Muscle of leg (tissue), 11 donors: ENCODE results near the gene EBF3. TPM values are rescaled to one million over a fixed set of nuclear protein-coding genes. Genes with fewer than 3 reads are reported as not detected.
A peak's percentile ranks its signal among the peaks of the same experiment; 100 is the strongest.

ENCODE experiments used
- DNase-seq: peaks from one replicate; pipeline ENCODE4 v3.0.0; 2013
- H3K27ac ChIP-seq: one replicate; pipeline ENCODE4 v1.5.1; 2013; ENCODE audit warnings: mild to moderate bottlenecking, low read length, control low read depth
- H3K27me3 ChIP-seq: one replicate; pipeline ENCODE4 v1.6.1; 2013; ENCODE audit warnings: low read length; ENCODE audit not compliant: control insufficient read depth, insufficient read depth
- H3K36me3 ChIP-seq: one replicate; pipeline ENCODE4 v1.6.1; 2013; ENCODE audit warnings: low read length; ENCODE audit not compliant: control insufficient read depth, insufficient read depth
- H3K4me1 ChIP-seq: one replicate; pipeline ENCODE4 v1.6.1; 2013; ENCODE audit warnings: low read length; ENCODE audit not compliant: control insufficient read depth, insufficient read depth
- H3K4me3 ChIP-seq: one replicate; pipeline ENCODE4 v1.5.1; 2013; ENCODE audit warnings: low read length, control low read depth
- H3K9me3 ChIP-seq: replicated peaks from 2 replicates; pipeline ENCODE4 v1.6.1; 2013; ENCODE audit warnings: low read depth, low read length; ENCODE audit not compliant: control insufficient read depth
- WGBS: methylation state at CpG from one replicate; pipeline ENCODE4 v1.1.5; 2013; ENCODE audit warnings: missing lambda C conversion rate; ENCODE audit not compliant: insufficient coverage; 5-methylcytosine and 5-hydroxymethylcytosine counted together
- polyA plus RNA-seq, 8 donors: library from polyadenylated mRNA; unstranded; fragments of 120-200 nt; gene quantifications; one replicate each; pipeline versions ENCODE4 v1.2.1 to v1.2.3, GENCODE V29; 2013; ENCODE audit warnings: inconsistent platforms in 1 of 8, low replicate concordance in 1 of 8; ENCODE audit not compliant: insufficient read length in 8 of 8, insufficient read depth in 1 of 8
- total RNA-seq: library from RNA; stranded (reverse); fragments of 120-200 nt; gene quantifications from one replicate; pipeline ENCODE4 v1.2.4, GENCODE V29; 2013

The EBF3 gene
- total and polyA plus RNA-seq, 9 donors, result 33.6 to 102 (median 75.6) TPM

GRCh38 chr10:130002606-130003005 is 38.5 kb upstream of the EBF3 start:
- Histone ChIP-seq H3K27me3 (peaks cover 4% of the 10 kb centered on the region), H3K9me3 (peaks cover 2% of the 10 kb centered on the region), H3K27ac (no peak overlapping the region), H3K36me3 (no peaks in the 10 kb centered on the region), H3K4me1 (peaks cover 3% of the 10 kb centered on the region), H3K4me3 (no peak overlapping the region)
- 79% methylated on average over 8 of the region's 14 CpGs for WGBS
- no peak for DNase-seq

- DNase-seq, result no peak
- no peak overlapping the region for H3K4me3 ChIP-seq
- no peaks in the 10 kb centered on the region for H3K36me3 ChIP-seq
- H3K27me3 ChIP-seq, result peaks cover 4% of the 10 kb centered on the region
- peaks cover 2% of the 10 kb centered on the region for H3K9me3 ChIP-seq
- peaks cover 3% of the 10 kb centered on the region for H3K4me1 ChIP-seq
- no peak overlapping the region for H3K27ac ChIP-seq
- 95% methylated on average over 3 of the region's 4 CpGs for WGBS
Observed at GRCh38 chr10:130000918-130001317, 36.8 kb upstream of the EBF3 start.

- peaks cover under 1% of the 10 kb centered on the region for H3K27me3 ChIP-seq
Observed at GRCh38 chr10:129999140-129999539, 35.1 kb upstream of the EBF3 start.

GRCh38 chr10:129993621-129994020 is 29.5 kb upstream of the EBF3 start:
- Histone ChIP-seq H3K36me3 (no peaks in the 10 kb centered on the region), H3K27me3 (no peaks in the 10 kb centered on the region), H3K9me3 (no peaks in the 10 kb centered on the region), H3K4me3 (no peak overlapping the region), H3K4me1 (no peaks in the 10 kb centered on the region), H3K27ac (no peak overlapping the region)
- DNase-seq, result no peak
- 82% methylated on average over 1 of the region's 1 CpG for WGBS

More at GRCh38 chr10:129999140-129999539, 35.1 kb upstream of the EBF3 start:
- H3K36me3 ChIP-seq, result no peaks in the 10 kb centered on the region
- WGBS, result 80% methylated on average over 1 of the region's 4 CpGs
- peaks cover 3% of the 10 kb centered on the region for H3K4me1 ChIP-seq
- DNase-seq, result no peak
- no peaks in the 10 kb centered on the region for H3K9me3 ChIP-seq
- H3K27ac ChIP-seq, result no peak overlapping the region
- H3K4me3 ChIP-seq, result no peak overlapping the region

- no peaks in the 10 kb centered on the region for H3K27me3 ChIP-seq
- H3K27ac ChIP-seq, result no peak overlapping the region
- WGBS, result no CpG with 5 or more reads among the region's 3 CpGs
- no peaks in the 10 kb centered on the region for H3K9me3 ChIP-seq
- DNase-seq, result no peak
- no peak overlapping the region for H3K4me3 ChIP-seq
- no peaks in the 10 kb centered on the region for H3K4me1 ChIP-seq
- no peaks in the 10 kb centered on the region for H3K36me3 ChIP-seq
Observed at GRCh38 chr10:129992356-129992755, 28.3 kb upstream of the EBF3 start.

- Histone ChIP-seq H3K36me3 (no peaks in the 10 kb centered on the region), H3K27ac (no peak overlapping the region), H3K4me3 (no peak overlapping the region), H3K4me1 (no peaks in the 10 kb centered on the region), H3K9me3 (peaks cover 8% of the 10 kb centered on the region), H3K27me3 (peaks cover 2% of the 10 kb centered on the region)
- no peak for DNase-seq
Observed at GRCh38 chr10:129982825-129983224, 18.8 kb upstream of the EBF3 start.

- H3K4me1 ChIP-seq, result no peaks in the 10 kb centered on the region
- WGBS, result 85% methylated on average over 2 of the region's 6 CpGs
- no peak for DNase-seq
- H3K4me3 ChIP-seq, result no peak overlapping the region
- H3K9me3 ChIP-seq, result peaks cover 8% of the 10 kb centered on the region
- H3K27ac ChIP-seq, result no peak overlapping the region
- H3K36me3 ChIP-seq, result no peaks in the 10 kb centered on the region
- H3K27me3 ChIP-seq, result peaks cover 4% of the 10 kb centered on the region
Observed at GRCh38 chr10:129978980-129979379, 14.9 kb upstream of the EBF3 start.

- no CpG with 5 or more reads among the region's 1 CpG for WGBS
- H3K27me3 ChIP-seq, result peaks cover 8% of the 10 kb centered on the region
- no peak for DNase-seq
- no peak overlapping the region for H3K27ac ChIP-seq
- no peaks in the 10 kb centered on the region for H3K4me1 ChIP-seq
- H3K36me3 ChIP-seq, result no peaks in the 10 kb centered on the region
- H3K4me3 ChIP-seq, result no peak overlapping the region
- H3K9me3 ChIP-seq, result peaks cover 4% of the 10 kb centered on the region
Observed at GRCh38 chr10:129978322-129978721, 14.2 kb upstream of the EBF3 start.

- no peak overlapping the region for H3K4me3 ChIP-seq
- WGBS, result 86% methylated on average over 9 of the region's 10 CpGs
- no peaks in the 10 kb centered on the region for H3K9me3 ChIP-seq
- H3K4me1 ChIP-seq, result no peaks in the 10 kb centered on the region
- peaks cover 12% of the 10 kb centered on the region for H3K27me3 ChIP-seq
- DNase-seq, result no peak
- H3K36me3 ChIP-seq, result no peaks in the 10 kb centered on the region
- H3K27ac ChIP-seq, result no peak overlapping the region
Observed at GRCh38 chr10:129977794-129978193, 13.7 kb upstream of the EBF3 start.

- WGBS, result 93% methylated on average over 4 of the region's 8 CpGs
- Histone ChIP-seq H3K27me3 (peaks cover 35% of the 10 kb centered on the region), H3K36me3 (no peaks in the 10 kb centered on the region), H3K27ac (no peak overlapping the region), H3K4me1 (peaks cover 25% of the 10 kb centered on the region), H3K4me3 (no peak overlapping the region), H3K9me3 (no peaks in the 10 kb centered on the region)
- DNase-seq, result no peak
Observed at GRCh38 chr10:129973674-129974059, 9.6 kb upstream of the EBF3 start.

- Histone ChIP-seq H3K4me1 (peaks cover 31% of the 10 kb centered on the region), H3K36me3 (no peaks in the 10 kb centered on the region), H3K4me3 (peak overlapping the region; percentile 50), H3K27ac (no peak overlapping the region), H3K27me3 (peaks cover 39% of the 10 kb centered on the region), H3K9me3 (no peaks in the 10 kb centered on the region)
- WGBS, result 24% methylated on average over 53 of the region's 59 CpGs
- peak; percentile 58 for DNase-seq
Observed at GRCh38 chr10:129972966-129973673, 9.0 kb upstream of the EBF3 start.
